H1 (cell line): ENCODE results near the gene ACP4. TPM values are rescaled to one million over a fixed set of nuclear protein-coding genes. Genes with fewer than 3 reads are reported as not detected.
A peak's percentile ranks its signal among the peaks of the same experiment; 100 is the strongest.

Experiments used
- CTCF ChIA-PET: fragments of 300-600 bp; sonication (Branson Sonifier 250); formaldehyde crosslinking; loops from one replicate; lab custom pipeline; 2021; ENCODE audit not compliant: partially characterized antibody; lab: Charles Lee
- POLR2A ChIA-PET: fragments of 300-600 bp; sonication (Branson Sonifier 250); formaldehyde crosslinking; loops from one replicate; lab custom pipeline; 2021; ENCODE audit warnings: inconsistent platforms; ENCODE audit not compliant: partially characterized antibody; lab: Charles Lee
- DNase-seq, 2 experiments: peaks; one replicate each; pipeline versions ENCODE4 v3.0.0 to v3.0.0-alpha.2; 2010 to 2022; ENCODE audit warnings: low spot score in 2 of 2, low read depth in 1 of 2, mixed read lengths in 1 of 2
- FAIRE-seq: peaks from 2 replicates; lab custom pipeline; 2011; peaks lifted over from hg19 to GRCh38; lab: Jason Lieb, UNC
- H2AFZ ChIP-seq: 2 replicates; pipeline ENCODE4 v1.8.1; 2012; ENCODE audit warnings: low read length, inconsistent platforms
- H2AK5ac ChIP-seq: 2 replicates; pipeline ENCODE4 v1.6.1; 2013; ENCODE audit warnings: low read depth, low read length
- H2BK120ac ChIP-seq: replicated peaks from 2 replicates; pipeline ENCODE3; 2013; ENCODE audit warnings: low read depth, low read length, inconsistent platforms
- H2BK12ac ChIP-seq: 2 replicates; pipeline ENCODE4 v1.6.1; 2013; ENCODE audit warnings: low read depth, low read length
- H2BK15ac ChIP-seq: 2 replicates; pipeline ENCODE4 v1.6.1; 2013; ENCODE audit warnings: low read length
- H2BK20ac ChIP-seq: 2 replicates; pipeline ENCODE4 v1.6.1; 2013; ENCODE audit warnings: low read length
- H2BK5ac ChIP-seq: 2 replicates; pipeline ENCODE4 v1.6.1; 2013; ENCODE audit warnings: low read depth, low read length
- H3K14ac ChIP-seq: 2 replicates; pipeline ENCODE4 v1.6.1; 2013; ENCODE audit warnings: inconsistent platforms; ENCODE audit not compliant: insufficient read length
- H3K18ac ChIP-seq: 2 replicates; pipeline ENCODE4 v1.6.1; 2013; ENCODE audit warnings: low read length; ENCODE audit errors: extremely low read depth
- H3K23ac ChIP-seq: 2 replicates; pipeline ENCODE4 v1.6.1; 2013; ENCODE audit warnings: inconsistent platforms; ENCODE audit not compliant: insufficient read length
- H3K23me2 ChIP-seq: 2 replicates; pipeline ENCODE4 v1.6.1; 2013; ENCODE audit warnings: low read depth, low read length
- H3K27ac ChIP-seq: 2 replicates; pipeline ENCODE4 v1.6.1; 2011; ENCODE audit warnings: low read depth, low read length, inconsistent platforms
- H3K27me3 ChIP-seq, 4 experiments: replicated peaks in 1 of 4; 1 replicate in 1 of 4; 2 replicates in 3 of 4; pipeline versions ENCODE4 v1.6.1 to v1.8.1; 2011 to 2013; ENCODE audit warnings: low read length in 3 of 4, mild to moderate bottlenecking in 3 of 4, inconsistent platforms in 2 of 4, mixed read lengths in 2 of 4, moderate library complexity in 1 of 4; ENCODE audit not compliant: control insufficient read depth in 3 of 4, insufficient read depth in 3 of 4; ENCODE audit errors: extremely low read depth in 1 of 4
- H3K36me3 ChIP-seq, 4 experiments: 2 replicates each; pipeline versions ENCODE4 v1.6.1 to v1.8.1; 2011 to 2013; ENCODE audit warnings: mild to moderate bottlenecking in 4 of 4, low read length in 3 of 4, moderate library complexity in 2 of 4, control low read depth in 1 of 4, inconsistent platforms in 1 of 4; ENCODE audit not compliant: insufficient read depth in 4 of 4, control insufficient read depth in 2 of 4
- H3K4ac ChIP-seq: replicated peaks from 2 replicates; pipeline ENCODE3; 2013; ENCODE audit warnings: low read length, low read depth, mixed read lengths, inconsistent platforms; ENCODE audit not compliant: insufficient read length
- H3K4me1 ChIP-seq, 4 experiments: replicated peaks in 1 of 4; 1 replicate in 1 of 4; 2 replicates in 3 of 4; pipeline versions ENCODE4 v1.6.1 to v1.8.1; 2011 to 2013; ENCODE audit warnings: low read length in 3 of 4, inconsistent platforms in 2 of 4, mixed read lengths in 1 of 4; ENCODE audit not compliant: insufficient read depth in 4 of 4, control insufficient read depth in 3 of 4
- H3K4me2 ChIP-seq, 2 experiments: 2 replicates each; pipeline versions ENCODE4 v1.6.1 to v1.8.1; 2011 to 2013; ENCODE audit warnings: low read depth in 2 of 2, low read length in 2 of 2, control low read depth in 1 of 2, inconsistent platforms in 1 of 2, mild to moderate bottlenecking in 1 of 2; ENCODE audit not compliant: insufficient read depth in 1 of 2
- H3K4me3 ChIP-seq, 4 experiments: fragments of 200-600, 300-600 bp in 1 of 4; sonication (generic), shearing (Covaris generic), sonication (Bioruptor Twin) in 1 of 4; 2 replicates each; pipeline versions ENCODE4 v1.5.1 to v1.8.1; 2011 to 2016; ENCODE audit warnings: low read length in 4 of 4, low read depth in 3 of 4, control low read depth in 2 of 4, inconsistent platforms in 2 of 4, mild to moderate bottlenecking in 2 of 4, mixed read lengths in 1 of 4, moderate library complexity in 1 of 4; ENCODE audit not compliant: insufficient read depth in 2 of 4; ENCODE audit errors: extremely low read depth in 1 of 4
- H3K56ac ChIP-seq: replicated peaks from 2 replicates; pipeline ENCODE3; 2013; ENCODE audit warnings: low read depth, mild to moderate bottlenecking, mixed read lengths, low read length, inconsistent platforms; ENCODE audit not compliant: insufficient read length
- H3K79me1 ChIP-seq: 2 replicates; pipeline ENCODE4 v1.6.1; 2013; ENCODE audit warnings: low read depth, low read length, control low read depth
- H3K79me2 ChIP-seq, 2 experiments: 2 replicates each; pipeline versions ENCODE4 v1.6.1 to v1.8.1; 2012 to 2013; ENCODE audit warnings: low read length in 2 of 2, mild to moderate bottlenecking in 2 of 2, inconsistent platforms in 1 of 2; ENCODE audit not compliant: insufficient read depth in 2 of 2, control insufficient read depth in 1 of 2
- H3K9ac ChIP-seq, 4 experiments: replicated peaks in 1 of 4; 1 replicate in 1 of 4; 2 replicates in 3 of 4; pipeline versions ENCODE4 v1.6.1 to v1.8.1; 2011 to 2013; ENCODE audit warnings: low read depth in 3 of 4, low read length in 3 of 4, control low read depth in 2 of 4, mild to moderate bottlenecking in 2 of 4, moderate library complexity in 2 of 4, inconsistent platforms in 1 of 4; ENCODE audit errors: extremely low read depth in 1 of 4
- H3K9me3 ChIP-seq, 2 experiments: 2 replicates each; pipeline versions ENCODE4 v1.6.1 to v1.8.1; 2012 to 2013; ENCODE audit warnings: mild to moderate bottlenecking in 2 of 2, moderate library complexity in 2 of 2, control low read depth in 1 of 2, inconsistent platforms in 1 of 2, low read depth in 1 of 2, low read length in 1 of 2, mixed read lengths in 1 of 2; ENCODE audit not compliant: insufficient read depth in 2 of 2
- H4K20me1 ChIP-seq, 2 experiments: replicated peaks in 1 of 2; 2 replicates each; pipeline versions ENCODE3 to v1.8.1; 2011 to 2013; ENCODE audit warnings: inconsistent platforms in 2 of 2, low read length in 2 of 2, mild to moderate bottlenecking in 1 of 2; ENCODE audit not compliant: insufficient read depth in 2 of 2, control insufficient read depth in 1 of 2
- H4K5ac ChIP-seq: 2 replicates; pipeline ENCODE4 v1.6.1; 2013; ENCODE audit warnings: low read length, low read depth, mixed read lengths, inconsistent platforms; ENCODE audit not compliant: insufficient read length
- H4K8ac ChIP-seq: 2 replicates; pipeline ENCODE4 v1.8.0; 2013; ENCODE audit warnings: mild to moderate bottlenecking, moderate library complexity, low read length, inconsistent platforms; ENCODE audit not compliant: insufficient read depth; ENCODE audit errors: extremely low read depth
- H4K91ac ChIP-seq: replicated peaks from 2 replicates; pipeline ENCODE3; 2013; ENCODE audit warnings: low read length, mixed read lengths, inconsistent platforms; ENCODE audit not compliant: insufficient read length
- BCL11A ChIP-seq, 2 experiments: IDR thresholded peaks; one replicate each; pipeline ENCODE4 v1.6.1; 2011; ENCODE audit warnings: low read depth in 2 of 2, low read length in 2 of 2, mild to moderate bottlenecking in 2 of 2
- POLR2A ChIP-seq, 2 experiments: IDR thresholded peaks; 1 replicate in 1 of 2; 2 replicates in 1 of 2; pipeline ENCODE4 v1.6.1; 2011; ENCODE audit warnings: low read depth in 2 of 2, low read length in 2 of 2, mild to moderate bottlenecking in 2 of 2; ENCODE audit errors: control extremely low read depth in 1 of 2
- RBBP5 ChIP-seq: IDR thresholded peaks from 2 replicates; pipeline ENCODE4 v1.7.1; 2012; ENCODE audit warnings: low read depth, mild to moderate bottlenecking, inconsistent platforms, low read length, moderate library complexity, borderline replicate concordance
- SP1 ChIP-seq: IDR thresholded peaks from 2 replicates; pipeline ENCODE4 v1.6.1; 2011; ENCODE audit warnings: low read depth, low read length
- SP4 ChIP-seq: IDR thresholded peaks from 2 replicates; pipeline ENCODE4 v1.6.1; 2012; ENCODE audit warnings: low read length, inconsistent platforms
- WGBS, 2 experiments: shearing (Covaris generic) in 1 of 2; methylation state at CpG; one replicate each; pipeline versions ENCODE4 v1.1.6 to v1.1.7; 2013 to 2015; ENCODE audit warnings: low lambda C conversion rate in 2 of 2, mixed read lengths in 2 of 2, inconsistent platforms in 1 of 2, low coverage in 1 of 2, missing lambda C conversion rate in 1 of 2; ENCODE audit not compliant: insufficient replicate concordance in 2 of 2, insufficient coverage in 1 of 2, insufficient read length in 1 of 2; ENCODE audit errors: extremely low coverage in 1 of 2, missing lambda C conversion rate in 1 of 2; 5-methylcytosine and 5-hydroxymethylcytosine counted together
- polyA plus RNA-seq, 7 experiments: library from polyadenylated mRNA; depleted of rRNA in 3 of 7; stranded (reverse) in 5 of 7; unstranded in 2 of 7; fragments of >200 nt in 5 of 7; fragments of 200-250 nt in 2 of 7; gene quantifications; 1 replicate in 5 of 7; 2 replicates in 1 of 7; 4 replicates in 1 of 7; pipeline versions ENCODE4 v1.2.1 to v1.2.3, GENCODE V29; 2011 to 2013; ENCODE audit warnings: missing spikeins in 2 of 7, mixed read lengths in 2 of 7
- total RNA-seq: library from RNA; stranded (reverse); fragmentation: NEBNext Ultra II Directional; extraction: Animal tissue kit (Norgen Biotek cat#: 25700); gene quantifications from 2 replicates; pipeline ENCODE4 v1.2.1, GENCODE V29; 2021

The ACP4 gene
- total and polyA plus RNA-seq, 2 of the 8 experiments (the other 6 are each of a cell fraction or from before 2014, with no cell fraction given), result not detected

- Histone ChIP-seq H2BK12ac (no peak overlapping the region), H4K91ac (no peak overlapping the region), H3K23me2 (no peaks in the 10 kb centered on the region), H4K5ac (no peak overlapping the region), H3K4me1 (peaks cover 0 to 14% (median 6%) of the 10 kb centered on the region in 4 experiments; a peak in 5 of 7 replicates), H4K8ac (peak overlapping the region; percentile 1; the same call in 1 of the 2 replicates), H2BK15ac (no peak overlapping the region), H2AK5ac (peak overlapping the region; percentile 28; the same call in 1 of the 2 replicates), H3K14ac (no peak overlapping the region), H3K27me3 (no peaks in the 10 kb centered on the region), H3K23ac (no peak overlapping the region), H3K18ac (no peak overlapping the region), H3K4me3 (no peak overlapping the region), H4K20me1 (peaks cover 43 to 45% of the 10 kb centered on the region in 2 experiments), H3K36me3 (peaks cover 24 to 54% (median 43%) of the 10 kb centered on the region in 4 experiments; a peak in 7 of 8 replicates), H3K56ac (no peak overlapping the region), H3K4ac (no peak overlapping the region), H3K4me2 (no peak overlapping the region; a peak in 1 of 4 replicates), H2BK120ac (no peak overlapping the region), H2BK5ac (no peak overlapping the region), H3K79me2 (peaks cover 0 to 19% of the 10 kb centered on the region in 2 experiments; a peak in 3 of 4 replicates), H2BK20ac (no peak overlapping the region), H3K9ac (no peak overlapping the region; a peak in 1 of 7 replicates), H3K27ac (0 out of 2 replicates have a peak overlapping the region, but pooled peaks have one; percentile 33), H3K79me1 (peaks cover 7% of the 10 kb centered on the region), H3K9me3 (no peaks in the 10 kb centered on the region), H2AFZ (no peak overlapping the region)
- ChIA-PET CTCF (interaction anchor here (0.9 to 2.3 kb wide), 8 partner anchors 10 to 127 kb away, joined by 3 to 15 read pairs (median 6); no protein-coding TSS in a partner anchor), POLR2A (interaction anchor here (0.6 to 15.0 kb wide), 26 partner anchors 6 to 445 kb away, joined by 3 to 275 read pairs (median 5); partner anchors contain the start of genes CLEC11A, KLK1, KLK15 and KLK3)
- DNase-seq, result no peak
- FAIRE-seq, result no peak
- 0 out of 2 replicates have a peak, but pooled peaks have one; percentile 3 for TF ChIP-seq SP4
- TF ChIP-seq BCL11A (IDR thresholded peaks at IDR 0.05; ENCODE audit: low read depth in 2 of 2, low read length in 2 of 2), result no peak
- TF ChIP-seq RBBP5, result no peak
- TF ChIP-seq POLR2A (IDR thresholded peaks at IDR 0.05; ENCODE audit: control extremely low read depth in 1 of 2, low read depth in 2 of 2, low read length in 2 of 2), result peak in 1 of 2 experiments; percentile 27; a peak in 2 of 3 replicates
- TF ChIP-seq SP1, result no peak
- 88% methylated on average over 8 of the region's 8 CpGs; no CpG with 5 or more reads in 1 of the 2 experiments for WGBS, 2 experiments
Measured at GRCh38 chr19:50796634-50797428, 6.6 kb downstream of the ACP4 start.
